K562 (cell line): ENCODE results near the gene ACTL10. TPM values are rescaled to one million over a fixed set of nuclear protein-coding genes. Genes with fewer than 3 reads are reported as not detected.

ENCODE experiments used
- ADNP ChIP-seq: fragments of 200-800 bp; sonication (Bioruptor generic); IDR thresholded peaks from 2 replicates; pipeline ENCODE4 v1.6.1; 2016; ENCODE audit warnings: missing genetic modification characterization, missing compliant biosample characterization
- EGR1 ChIP-seq: fragments of 450-650 bp; conservative IDR thresholded peaks from 2 replicates; pipeline ENCODE4 v1.6.1; 2017; ENCODE audit warnings: mild to moderate bottlenecking
- EP400 ChIP-seq: fragments of 450-650 bp; IDR thresholded peaks from 2 replicates; pipeline ENCODE4 v1.6.1; 2017; ENCODE audit warnings: antibody characterized with exemption, mild to moderate bottlenecking, moderate library complexity
- NCOA2 ChIP-seq, 2 experiments: fragments of 450-650 bp; IDR thresholded peaks; 2 replicates each; pipeline ENCODE4 v1.6.1; 2018; ENCODE audit warnings: mild to moderate bottlenecking in 2 of 2, moderate library complexity in 1 of 2; ENCODE audit not compliant: partially characterized antibody in 2 of 2
- NFIC ChIP-seq: fragments of 450-650 bp; IDR thresholded peaks from 2 replicates; pipeline ENCODE4 v1.6.1; 2017; ENCODE audit warnings: mild to moderate bottlenecking, inconsistent platforms
- ZNF316 ChIP-seq: fragments of 450-650 bp; IDR thresholded peaks from 2 replicates; pipeline ENCODE4 v1.6.1; 2016
- polyA plus RNA-seq, 8 experiments: library from polyadenylated mRNA; depleted of rRNA in 4 of 8; stranded (reverse) in 5 of 8; unstranded in 3 of 8; fragments of >200 nt; fragmentation: Nextera tagmentation in 2 of 8; fragmentation: Illumina TruSeq in 1 of 8; extraction: Ambion mirVana in 2 of 8; extraction: Trizol in 1 of 8; gene quantifications; 2 replicates each; pipeline versions ENCODE4 v1.2.1 to v1.2.3, GENCODE V29; 2011 to 2014; ENCODE audit warnings: inconsistent platforms in 1 of 8, missing spikeins in 1 of 8
- total RNA-seq, 7 experiments: library from RNA; depleted of rRNA in 6 of 7; stranded (reverse); fragments of >200 nt in 6 of 7; fragmentation: Illumina TruSeq in 2 of 7; extraction: Trizol in 2 of 7; gene quantifications; 2 replicates each; pipeline versions ENCODE4 v1.2.1 to v1.2.3, GENCODE V29; 2011 to 2021; ENCODE audit warnings: low replicate concordance in 1 of 7
- TF ChIP-seq, protein P1 (sequence below), 2 experiments: fragments of 450-650 bp in 1 of 2; sonication (generic) in 1 of 2; formaldehyde crosslinking in 1 of 2; IDR thresholded peaks; 2 replicates each; pipeline versions ENCODE4 v1.7.1 to v1.9.0; 2016 to 2022; ENCODE audit warnings: inconsistent platforms in 1 of 2, mild to moderate bottlenecking in 1 of 2, missing genetic modification reagents in 1 of 2
- TF ChIP-seq, protein P2 (sequence below): fragments of 450-650 bp; IDR thresholded peaks from 2 replicates; pipeline ENCODE4 v1.6.1; 2018; ENCODE audit not compliant: partially characterized antibody
- TF ChIP-seq, protein P3 (sequence below): fragments of 450-650 bp; IDR thresholded peaks from 2 replicates; pipeline ENCODE4 v1.6.1; 2018; ENCODE audit warnings: mild to moderate bottlenecking, low read depth; ENCODE audit not compliant: partially characterized antibody
- TF ChIP-seq, protein P4 (sequence below): fragments of 450-650 bp; IDR thresholded peaks from 2 replicates; pipeline ENCODE4 v1.6.1; 2016; ENCODE audit warnings: borderline replicate concordance

The ACTL10 gene
- total and polyA plus RNA-seq, 9 of the 15 experiments (the other 6 are each of a cell fraction or from before 2014, with no cell fraction given): 0.07 to 0.14 TPM; not detected in 7

- TF ChIP-seq, protein P1, sequence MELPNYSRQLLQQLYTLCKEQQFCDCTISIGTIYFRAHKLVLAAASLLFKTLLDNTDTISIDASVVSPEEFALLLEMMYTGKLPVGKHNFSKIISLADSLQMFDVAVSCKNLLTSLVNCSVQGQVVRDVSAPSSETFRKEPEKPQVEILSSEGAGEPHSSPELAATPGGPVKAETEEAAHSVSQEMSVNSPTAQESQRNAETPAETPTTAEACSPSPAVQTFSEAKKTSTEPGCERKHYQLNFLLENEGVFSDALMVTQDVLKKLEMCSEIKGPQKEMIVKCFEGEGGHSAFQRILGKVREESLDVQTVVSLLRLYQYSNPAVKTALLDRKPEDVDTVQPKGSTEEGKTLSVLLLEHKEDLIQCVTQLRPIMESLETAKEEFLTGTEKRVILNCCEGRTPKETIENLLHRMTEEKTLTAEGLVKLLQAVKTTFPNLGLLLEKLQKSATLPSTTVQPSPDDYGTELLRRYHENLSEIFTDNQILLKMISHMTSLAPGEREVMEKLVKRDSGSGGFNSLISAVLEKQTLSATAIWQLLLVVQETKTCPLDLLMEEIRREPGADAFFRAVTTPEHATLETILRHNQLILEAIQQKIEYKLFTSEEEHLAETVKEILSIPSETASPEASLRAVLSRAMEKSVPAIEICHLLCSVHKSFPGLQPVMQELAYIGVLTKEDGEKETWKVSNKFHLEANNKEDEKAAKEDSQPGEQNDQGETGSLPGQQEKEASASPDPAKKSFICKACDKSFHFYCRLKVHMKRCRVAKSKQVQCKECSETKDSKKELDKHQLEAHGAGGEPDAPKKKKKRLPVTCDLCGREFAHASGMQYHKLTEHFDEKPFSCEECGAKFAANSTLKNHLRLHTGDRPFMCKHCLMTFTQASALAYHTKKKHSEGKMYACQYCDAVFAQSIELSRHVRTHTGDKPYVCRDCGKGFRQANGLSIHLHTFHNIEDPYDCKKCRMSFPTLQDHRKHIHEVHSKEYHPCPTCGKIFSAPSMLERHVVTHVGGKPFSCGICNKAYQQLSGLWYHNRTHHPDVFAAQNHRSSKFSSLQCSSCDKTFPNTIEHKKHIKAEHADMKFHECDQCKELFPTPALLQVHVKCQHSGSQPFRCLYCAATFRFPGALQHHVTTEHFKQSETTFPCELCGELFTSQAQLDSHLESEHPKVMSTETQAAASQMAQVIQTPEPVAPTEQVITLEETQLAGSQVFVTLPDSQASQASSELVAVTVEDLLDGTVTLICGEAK (IDR thresholded peaks at IDR 0.05): 0 out of 2 replicates have a peak, but pooled peaks have one; percentile 11
- TF ChIP-seq, protein P1 (CRISPR knock-in tag; IDR thresholded peaks at IDR 0.05): no peak
- TF ChIP-seq, protein P2, sequence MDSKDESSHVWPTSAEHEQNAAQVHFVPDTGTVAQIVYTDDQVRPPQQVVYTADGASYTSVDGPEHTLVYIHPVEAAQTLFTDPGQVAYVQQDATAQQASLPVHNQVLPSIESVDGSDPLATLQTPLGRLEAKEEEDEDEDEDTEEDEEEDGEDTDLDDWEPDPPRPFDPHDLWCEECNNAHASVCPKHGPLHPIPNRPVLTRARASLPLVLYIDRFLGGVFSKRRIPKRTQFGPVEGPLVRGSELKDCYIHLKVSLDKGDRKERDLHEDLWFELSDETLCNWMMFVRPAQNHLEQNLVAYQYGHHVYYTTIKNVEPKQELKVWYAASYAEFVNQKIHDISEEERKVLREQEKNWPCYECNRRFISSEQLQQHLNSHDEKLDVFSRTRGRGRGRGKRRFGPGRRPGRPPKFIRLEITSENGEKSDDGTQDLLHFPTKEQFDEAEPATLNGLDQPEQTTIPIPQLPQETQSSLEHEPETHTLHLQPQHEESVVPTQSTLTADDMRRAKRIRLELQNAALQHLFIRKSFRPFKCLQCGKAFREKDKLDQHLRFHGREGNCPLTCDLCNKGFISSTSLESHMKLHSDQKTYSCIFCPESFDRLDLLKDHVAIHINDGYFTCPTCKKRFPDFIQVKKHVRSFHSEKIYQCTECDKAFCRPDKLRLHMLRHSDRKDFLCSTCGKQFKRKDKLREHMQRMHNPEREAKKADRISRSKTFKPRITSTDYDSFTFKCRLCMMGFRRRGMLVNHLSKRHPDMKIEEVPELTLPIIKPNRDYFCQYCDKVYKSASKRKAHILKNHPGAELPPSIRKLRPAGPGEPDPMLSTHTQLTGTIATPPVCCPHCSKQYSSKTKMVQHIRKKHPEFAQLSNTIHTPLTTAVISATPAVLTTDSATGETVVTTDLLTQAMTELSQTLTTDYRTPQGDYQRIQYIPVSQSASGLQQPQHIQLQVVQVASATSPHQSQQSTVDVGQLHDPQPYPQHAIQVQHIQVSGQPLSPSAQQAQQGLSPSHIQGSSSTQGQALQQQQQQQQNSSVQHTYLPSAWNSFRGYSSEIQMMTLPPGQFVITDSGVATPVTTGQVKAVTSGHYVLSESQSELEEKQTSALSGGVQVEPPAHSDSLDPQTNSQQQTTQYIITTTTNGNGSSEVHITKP: no peak
- TF ChIP-seq, protein P3, sequence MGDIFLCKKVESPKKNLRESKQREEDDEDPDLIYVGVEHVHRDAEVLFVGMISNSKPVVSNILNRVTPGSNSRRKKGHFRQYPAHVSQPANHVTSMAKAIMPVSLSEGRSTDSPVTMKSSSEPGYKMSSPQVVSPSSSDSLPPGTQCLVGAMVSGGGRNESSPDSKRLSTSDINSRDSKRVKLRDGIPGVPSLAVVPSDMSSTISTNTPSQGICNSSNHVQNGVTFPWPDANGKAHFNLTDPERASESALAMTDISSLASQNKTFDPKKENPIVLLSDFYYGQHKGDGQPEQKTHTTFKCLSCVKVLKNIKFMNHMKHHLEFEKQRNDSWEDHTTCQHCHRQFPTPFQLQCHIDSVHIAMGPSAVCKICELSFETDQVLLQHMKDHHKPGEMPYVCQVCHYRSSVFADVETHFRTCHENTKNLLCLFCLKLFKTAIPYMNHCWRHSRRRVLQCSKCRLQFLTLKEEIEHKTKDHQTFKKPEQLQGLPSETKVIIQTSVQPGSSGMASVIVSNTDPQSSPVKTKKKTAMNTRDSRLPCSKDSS: peak; percentile 6
- TF ChIP-seq, protein P4, sequence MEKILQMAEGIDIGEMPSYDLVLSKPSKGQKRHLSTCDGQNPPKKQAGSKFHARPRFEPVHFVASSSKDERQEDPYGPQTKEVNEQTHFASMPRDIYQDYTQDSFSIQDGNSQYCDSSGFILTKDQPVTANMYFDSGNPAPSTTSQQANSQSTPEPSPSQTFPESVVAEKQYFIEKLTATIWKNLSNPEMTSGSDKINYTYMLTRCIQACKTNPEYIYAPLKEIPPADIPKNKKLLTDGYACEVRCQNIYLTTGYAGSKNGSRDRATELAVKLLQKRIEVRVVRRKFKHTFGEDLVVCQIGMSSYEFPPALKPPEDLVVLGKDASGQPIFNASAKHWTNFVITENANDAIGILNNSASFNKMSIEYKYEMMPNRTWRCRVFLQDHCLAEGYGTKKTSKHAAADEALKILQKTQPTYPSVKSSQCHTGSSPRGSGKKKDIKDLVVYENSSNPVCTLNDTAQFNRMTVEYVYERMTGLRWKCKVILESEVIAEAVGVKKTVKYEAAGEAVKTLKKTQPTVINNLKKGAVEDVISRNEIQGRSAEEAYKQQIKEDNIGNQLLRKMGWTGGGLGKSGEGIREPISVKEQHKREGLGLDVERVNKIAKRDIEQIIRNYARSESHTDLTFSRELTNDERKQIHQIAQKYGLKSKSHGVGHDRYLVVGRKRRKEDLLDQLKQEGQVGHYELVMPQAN: peak; percentile 54; the same call in 1 of the 2 replicates
- TF ChIP-seq EP400 (peak; percentile 41; the same call in 1 of the 2 replicates), EGR1 (peak; percentile 84), NFIC (peak; percentile 41; the same call in 1 of the 2 replicates), ZNF316 (no peak), ADNP (no peak), NCOA2 (IDR thresholded peaks at IDR 0.05; ENCODE audit: partially characterized antibody in 2 of 2) (no peak)
Observed at GRCh38 chr20:33709905-33710541, 43.3 kb downstream of the ACTL10 start (continued).
